Measurements from ENCODE around the gene ASTN2. TPM values are rescaled to one million over a fixed set of nuclear protein-coding genes. Genes with fewer than 3 reads are reported as not detected.
A peak's percentile ranks its signal among the peaks of the same experiment; 100 is the strongest.

The ASTN2 gene
- total RNA-seq, 1 donor from 2014 or later: 13.6 TPM

- no peak overlapping the region for H3K27ac Mint-ChIP-seq (ENCODE audit: unreplicated experiment)
- peaks cover 4% of the 10 kb centered on the region for H3K9me3 Mint-ChIP-seq (ENCODE audit: unreplicated experiment)
- Histone ChIP-seq H3K4me2 (ENCODE audit: low read length) (no peak overlapping the region), H3K27ac (ENCODE audit: low read depth, low read length) (no peak overlapping the region), H3K4me3 (ENCODE audit: insufficient read depth, low read depth, low read length) (no peak overlapping the region), H3K4me1 (ENCODE audit: insufficient read depth, low read length) (no peaks in the 10 kb centered on the region), H3K36me3 (ENCODE audit: insufficient read depth, low read length) (no peaks in the 10 kb centered on the region), H3K27me3 (ENCODE audit: insufficient read depth, low read length) (no peaks in the 10 kb centered on the region), H2AFZ (ENCODE audit: low read depth, low read length) (no peak overlapping the region), H4K20me1 (ENCODE audit: insufficient read depth, low read length) (no peaks in the 10 kb centered on the region), H3K9me3 (ENCODE audit: insufficient read depth, low read depth, low read length) (no peaks in the 10 kb centered on the region), H3K79me2 (ENCODE audit: insufficient read depth, low read length) (no peaks in the 10 kb centered on the region), H3K9ac (ENCODE audit: low read length) (no peak overlapping the region)
- TF ChIP-seq EZH2 (IDR thresholded peaks at IDR 0.05; ENCODE audit: insufficient read depth, low read length): no peak
- TF ChIP-seq CTCF (IDR thresholded peaks at IDR 0.05; ENCODE audit: insufficient read depth, low read depth, low read length): no peak
- H3K4me1 Mint-ChIP-seq (ENCODE audit: low read depth, unreplicated experiment): no peaks in the 10 kb centered on the region
- no peaks in the 10 kb centered on the region for H3K36me3 Mint-ChIP-seq (ENCODE audit: low read depth, unreplicated experiment)
- H3K27me3 Mint-ChIP-seq (ENCODE audit: low read depth, unreplicated experiment): peaks cover 11% of the 10 kb centered on the region
- no peak for FAIRE-seq
- H3K4me3 Mint-ChIP-seq (ENCODE audit: unreplicated experiment): no peak overlapping the region
- DNase-seq (ENCODE audit: low read depth): no peak
Measured at GRCh38 chr9:116741086-116741740, 673.6 kb downstream of the ASTN2 start.

GRCh38 chr9:116737152-116737546 lies 677.7 kb downstream of the ASTN2 start:
- peak; percentile 76 for TF ChIP-seq CTCF (IDR thresholded peaks at IDR 0.05; ENCODE audit: insufficient read depth, low read depth, low read length)
- no peak for TF ChIP-seq EZH2 (IDR thresholded peaks at IDR 0.05; ENCODE audit: insufficient read depth, low read length)
- DNase-seq (ENCODE audit: low read depth) (peak; percentile 36), FAIRE-seq (no peak)
- H3K27me3 ChIP-seq (ENCODE audit: insufficient read depth, low read length): no peaks in the 10 kb centered on the region
- H3K9ac ChIP-seq (ENCODE audit: low read length): no peak overlapping the region
- H4K20me1 ChIP-seq (ENCODE audit: insufficient read depth, low read length): no peaks in the 10 kb centered on the region
- H3K4me3 ChIP-seq (ENCODE audit: insufficient read depth, low read depth, low read length): no peak overlapping the region
- Mint-ChIP-seq H3K4me3 (ENCODE audit: unreplicated experiment) (no peak overlapping the region), H3K4me1 (ENCODE audit: low read depth, unreplicated experiment) (no peaks in the 10 kb centered on the region), H3K9me3 (ENCODE audit: unreplicated experiment) (no peaks in the 10 kb centered on the region), H3K27me3 (ENCODE audit: low read depth, unreplicated experiment) (peaks cover 6% of the 10 kb centered on the region), H3K27ac (ENCODE audit: unreplicated experiment) (no peak overlapping the region), H3K36me3 (ENCODE audit: low read depth, unreplicated experiment) (peaks cover 2% of the 10 kb centered on the region)
- H3K79me2 ChIP-seq (ENCODE audit: insufficient read depth, low read length): no peaks in the 10 kb centered on the region
- H3K4me1 ChIP-seq (ENCODE audit: insufficient read depth, low read length): no peaks in the 10 kb centered on the region
- no peaks in the 10 kb centered on the region for H3K9me3 ChIP-seq (ENCODE audit: insufficient read depth, low read depth, low read length)
- peak overlapping the region; percentile 63 for H2AFZ ChIP-seq (ENCODE audit: low read depth, low read length)
- no peak overlapping the region for H3K27ac ChIP-seq (ENCODE audit: low read depth, low read length)
- H3K4me2 ChIP-seq (ENCODE audit: low read length): peak overlapping the region; percentile 58
- H3K36me3 ChIP-seq (ENCODE audit: insufficient read depth, low read length): no peaks in the 10 kb centered on the region

GRCh38 chr9:116736399-116737151 lies 678.3 kb downstream of the ASTN2 start:
- H3K27me3 Mint-ChIP-seq (ENCODE audit: low read depth, unreplicated experiment): peaks cover 4% of the 10 kb centered on the region
- Histone ChIP-seq H3K4me2 (ENCODE audit: low read length) (peak overlapping the region; percentile 58), H3K27ac (ENCODE audit: low read depth, low read length) (no peak overlapping the region), H3K27me3 (ENCODE audit: insufficient read depth, low read length) (no peaks in the 10 kb centered on the region), H3K9ac (ENCODE audit: low read length) (no peak overlapping the region), H3K4me1 (ENCODE audit: insufficient read depth, low read length) (no peaks in the 10 kb centered on the region), H4K20me1 (ENCODE audit: insufficient read depth, low read length) (no peaks in the 10 kb centered on the region), H3K79me2 (ENCODE audit: insufficient read depth, low read length) (no peaks in the 10 kb centered on the region), H3K36me3 (ENCODE audit: insufficient read depth, low read length) (no peaks in the 10 kb centered on the region), H2AFZ (ENCODE audit: low read depth, low read length) (peak overlapping the region; percentile 63), H3K4me3 (ENCODE audit: insufficient read depth, low read depth, low read length) (no peak overlapping the region), H3K9me3 (ENCODE audit: insufficient read depth, low read depth, low read length) (no peaks in the 10 kb centered on the region)
- H3K4me1 Mint-ChIP-seq (ENCODE audit: low read depth, unreplicated experiment): no peaks in the 10 kb centered on the region
- H3K27ac Mint-ChIP-seq (ENCODE audit: unreplicated experiment): no peak overlapping the region
- H3K36me3 Mint-ChIP-seq (ENCODE audit: low read depth, unreplicated experiment): peaks cover 2% of the 10 kb centered on the region
- no peak for TF ChIP-seq EZH2 (IDR thresholded peaks at IDR 0.05; ENCODE audit: insufficient read depth, low read length)
- TF ChIP-seq CTCF (IDR thresholded peaks at IDR 0.05; ENCODE audit: insufficient read depth, low read depth, low read length): no peak
- no peaks in the 10 kb centered on the region for H3K9me3 Mint-ChIP-seq (ENCODE audit: unreplicated experiment)
- H3K4me3 Mint-ChIP-seq (ENCODE audit: unreplicated experiment): no peak overlapping the region
- FAIRE-seq: no peak
- DNase-seq (ENCODE audit: low read depth): no peak
